Prostate gland (tissue), 2 donors: ENCODE data around the gene FAM163B.
A peak's percentile ranks its signal among the peaks of the same experiment; 100 is the strongest.

Source experiments
- CTCF ChIP-seq, 4 experiments: fragments of 200-600 bp in 2 of 4; fragments of 450-650 bp in 2 of 4; sonication (generic) in 2 of 4; IDR thresholded peaks; 1 replicate in 3 of 4; 2 replicates in 1 of 4; pipeline ENCODE4 v1.5.1; 2016 to 2019; ENCODE audit warnings: antibody characterized with exemption in 4 of 4, mild to moderate bottlenecking in 2 of 4, moderate library complexity in 2 of 4
- POLR2AphosphoS5 ChIP-seq: sonication (generic); formaldehyde crosslinking; IDR thresholded peaks from one replicate; pipeline ENCODE4 v1.6.1; 2017; ENCODE audit warnings: antibody characterized with exemption

DNA sequence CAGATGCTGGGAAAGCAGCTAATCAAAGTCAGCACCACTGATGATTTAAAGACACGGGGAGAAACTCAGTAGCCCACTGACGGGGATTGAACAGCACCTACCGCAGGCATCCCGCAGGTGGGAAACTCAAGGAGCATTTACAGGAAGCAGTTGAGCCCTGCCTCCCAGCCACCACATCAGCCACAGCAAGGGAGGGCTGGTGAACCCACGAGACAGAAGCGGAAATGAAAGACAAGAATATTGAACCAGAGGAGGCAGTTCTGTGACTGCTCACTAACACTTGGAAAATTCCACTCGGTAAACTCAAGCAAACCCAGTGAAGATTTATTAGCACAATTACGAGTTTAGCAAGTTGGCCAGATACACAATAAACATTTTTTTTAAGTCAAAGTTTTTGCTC lies 10.6 kb upstream of the FAM163B start:
- TF ChIP-seq CTCF (IDR thresholded peaks at IDR 0.05) (no peak), POLR2AphosphoS5 (peak; percentile 71)
